GM21576 (cell line): Measurements from ENCODE around the gene KLHL30.

Experiments
- ATAC-seq: cut with Tn5 transposase; IDR thresholded peaks from one replicate; pipeline ENCODE4 v1.9.1; 2021; ENCODE audit warnings: mild to moderate bottlenecking, moderate library complexity; ENCODE audit not compliant: unreplicated experiment

KLHL30 gene

GRCh38 chr2:238117199-238118154 lies 21.0 kb upstream of the KLHL30 start:
- no peak for ATAC-seq

- ATAC-seq = no peak
Measured at GRCh38 chr2:238119756-238120462, 18.6 kb upstream of the KLHL30 start.

GRCh38 chr2:238120463-238121298 lies 17.8 kb upstream of the KLHL30 start:
- no peak for ATAC-seq

- ATAC-seq = no peak
Measured at GRCh38 chr2:238121511-238122286, 16.8 kb upstream of the KLHL30 start.

- ATAC-seq = no peak
Measured at GRCh38 chr2:238122287-238123217, 15.9 kb upstream of the KLHL30 start.

- ATAC-seq = no peak
Measured at GRCh38 chr2:238123218-238123971, 15.1 kb upstream of the KLHL30 start.

GRCh38 chr2:238123991-238124470 lies 14.4 kb upstream of the KLHL30 start:
- no peak for ATAC-seq

GRCh38 chr2:238124488-238125126 lies 13.9 kb upstream of the KLHL30 start:
- ATAC-seq = no peak

- no peak for ATAC-seq
Measured at GRCh38 chr2:238125127-238125885, 13.2 kb upstream of the KLHL30 start.

GRCh38 chr2:238126338-238126737 lies 12.1 kb upstream of the KLHL30 start:
- ATAC-seq = no peak

GRCh38 chr2:238126775-238127164 lies 11.7 kb upstream of the KLHL30 start:
- no peak for ATAC-seq

GRCh38 chr2:238127165-238128060 lies 11.1 kb upstream of the KLHL30 start:
- ATAC-seq = no peak

GRCh38 chr2:238128061-238128440 lies 10.4 kb upstream of the KLHL30 start:
- ATAC-seq = no peak

- no peak for ATAC-seq
Measured at GRCh38 chr2:238128534-238129001, 9.9 kb upstream of the KLHL30 start.

GRCh38 chr2:238129166-238130010 lies 9.1 kb upstream of the KLHL30 start:
- no peak for ATAC-seq
